Measurements from ENCODE around the gene P2RY12. TPM values are rescaled to one million over a fixed set of nuclear protein-coding genes. Genes with fewer than 3 reads are reported as not detected.
A peak's percentile ranks its signal among the peaks of the same experiment; 100 is the strongest.

Gene P2RY12
- total and polyA plus RNA-seq, 10 of the 15 experiments (the other 5 are each of a cell fraction or from before 2014, with no cell fraction given): 0.27 to 1.0 (median 0.66) TPM; not detected in 2

DNA sequence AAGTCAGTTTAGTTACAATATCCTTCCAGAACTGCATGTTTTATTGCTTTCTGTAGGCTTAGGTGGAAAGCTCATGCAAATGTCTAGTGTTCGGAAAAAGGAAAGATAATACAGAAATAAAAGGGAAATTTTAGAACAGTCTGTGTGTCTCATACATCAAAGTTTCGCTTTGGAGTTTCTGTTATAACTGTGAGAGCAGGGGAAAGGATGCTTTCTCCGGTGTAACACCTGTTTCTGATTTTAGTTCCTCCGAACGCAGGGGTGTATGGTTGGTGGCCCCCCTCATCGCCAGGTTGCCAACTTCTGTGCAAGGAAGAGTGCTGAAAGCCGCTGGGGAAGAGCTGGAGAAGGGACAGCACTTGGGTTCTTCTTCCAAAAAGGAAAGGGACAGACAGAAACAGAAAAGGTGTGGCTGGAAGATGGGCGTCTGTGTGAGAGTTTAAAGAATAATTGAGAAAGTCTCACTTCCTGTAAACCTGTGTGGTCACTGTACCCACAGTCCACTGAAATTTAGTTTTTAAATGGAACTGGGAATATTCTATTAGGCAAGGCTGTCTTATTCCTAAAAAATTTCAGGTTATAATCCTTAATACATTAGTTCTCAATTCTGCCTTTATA is 6.7 kb downstream of the P2RY12 start (continued):
- TF ChIP-seq ZNF207 (IDR thresholded peaks at IDR 0.05; ENCODE audit: borderline replicate concordance) (no peak), ATF7 (IDR thresholded peaks at IDR 0.05; ENCODE audit: low read depth) (no peak), SIX5 (IDR thresholded peaks at IDR 0.05; ENCODE audit: low read depth, low read length, severe bottlenecking) (no peak), MEF2B (IDR thresholded peaks at IDR 0.05; ENCODE audit: partially characterized antibody, poor library complexity, severe bottlenecking) (no peak), STAT3 (IDR thresholded peaks at IDR 0.05; ENCODE audit: low read depth, low read length) (no peak), NFYA (IDR thresholded peaks at IDR 0.05; ENCODE audit: borderline replicate concordance, low read depth, low read length) (no peak), RELB (IDR thresholded peaks at IDR 0.05; ENCODE audit: low read depth) (0 out of 2 replicates have a peak, but pooled peaks have one; percentile 12), CHD4 (IDR thresholded peaks at IDR 0.05) (no peak), SMARCA5 (IDR thresholded peaks at IDR 0.05) (no peak)

- H3K4me2 ChIP-seq (ENCODE audit: control insufficient read depth, insufficient read depth): no peak overlapping the region
- no peak for FAIRE-seq
- BruUV-seq (replicated peaks): no TSS peak
- ChIA-PET CTCF (no interaction called here), POLR2A (no interaction called here), SMC1A (ENCODE audit: uncharacterized antibody, unreplicated experiment) (interaction anchor here (1.5 to 2.3 kb wide), 3 partner anchors 11 to 29 kb away, joined by 3 to 6 read pairs (median 5); no protein-coding TSS in a partner anchor), RAD21 (ENCODE audit: unreplicated experiment) (no interaction called here)
- no peaks in the 10 kb centered on the region for H3K79me2 ChIP-seq (ENCODE audit: control insufficient read depth, insufficient read depth, low read length)
- no peaks in the 10 kb centered on the region for H3K27me3 ChIP-seq (replicated peaks in 1 of 2; ENCODE audit: control insufficient read depth in 2 of 2, insufficient read depth in 2 of 2, low read length in 1 of 2)
- in situ Hi-C loops (cut with MboI) (no loop called here), intact Hi-C loops (cut with micrococcal nuclease; ENCODE audit: unreplicated experiment) (no loop called here)
- no peak overlapping the region for H3K4me3 ChIP-seq
- no peak for TF ChIP-seq BMI1 (IDR thresholded peaks at IDR 0.05; ENCODE audit: borderline replicate concordance)
- no peak for TF ChIP-seq ESRRA (IDR thresholded peaks at IDR 0.05; ENCODE audit: low read length)
- no peak for TF ChIP-seq NKRF (conservative IDR thresholded peaks at IDR 0.05)
- TF ChIP-seq YY1 (IDR thresholded peaks at IDR 0.05; ENCODE audit: low read depth, low read length): no peak
- no peaks in the 10 kb centered on the region for H3K36me3 ChIP-seq (ENCODE audit: control insufficient read depth in 2 of 2, insufficient read depth in 2 of 2, low read length in 1 of 2)
- DNase-seq (ENCODE audit: low read depth, low spot score): no peak
- no peaks in the 10 kb centered on the region for H4K20me1 ChIP-seq (ENCODE audit: control insufficient read depth, insufficient read depth)
- H3K4me1 ChIP-seq (ENCODE audit: control insufficient read depth, insufficient read depth, low read length): 0 out of 2 replicates have a peak, but pooled peaks cover 1% of the 10 kb centered on the region
- no peak overlapping the region for H3K27ac ChIP-seq (ENCODE audit: control insufficient read depth, insufficient read depth)
- no peak overlapping the region for H2AFZ ChIP-seq (ENCODE audit: control insufficient read depth, low read depth, low read length)
- 66% methylated on average over 4 of the region's 4 CpGs for WGBS (ENCODE audit: insufficient coverage, insufficient replicate concordance, low lambda C conversion rate, missing lambda C conversion rate)
- ATAC-seq: no peak
- H3K9me3 ChIP-seq (replicated peaks; ENCODE audit: control insufficient read depth, insufficient read depth, low read length): no peaks in the 10 kb centered on the region
- H3K9ac ChIP-seq (ENCODE audit: control insufficient read depth, insufficient read depth, low read length): no peak overlapping the region
These were observed 12.3 kb downstream of the P2RY12 start for GRCh38 chr3:151372063-151372820.
